ENCODE measurements around the gene NF1.

GRCh38 chr17:31099016-31099415 is 4.2 kb downstream of the NF1 start:
- TF ChIP-seq POLR2AphosphoS5 (IDR thresholded peaks at IDR 0.05; ENCODE audit: low read depth, low read length): no peak
- TF ChIP-seq REST (IDR thresholded peaks at IDR 0.05; ENCODE audit: insufficient read depth in 1 of 2, low read depth in 2 of 2, low read length in 2 of 2): no peak
